Rectal smooth muscle tissue (tissue), 1 donor: Measurements from ENCODE around the gene TAS2R14.

Experiments used
- H3K27ac ChIP-seq: one replicate; pipeline ENCODE4 v1.7.0; 2013; ENCODE audit warnings: low read depth, low read length, inconsistent platforms
- H3K27me3 ChIP-seq: one replicate; pipeline ENCODE4 v1.7.0; 2013; ENCODE audit warnings: low read length; ENCODE audit not compliant: control insufficient read depth, insufficient read depth
- H3K36me3 ChIP-seq: one replicate; pipeline ENCODE4 v1.7.0; 2013; ENCODE audit warnings: low read length; ENCODE audit not compliant: control insufficient read depth, insufficient read depth
- H3K4me1 ChIP-seq: one replicate; pipeline ENCODE4 v1.7.0; 2013; ENCODE audit warnings: low read length; ENCODE audit not compliant: control insufficient read depth, insufficient read depth
- H3K4me3 ChIP-seq: one replicate; pipeline ENCODE4 v1.7.0; 2013; ENCODE audit warnings: low read length
- H3K9ac ChIP-seq: one replicate; pipeline ENCODE4 v1.7.0; 2013; ENCODE audit warnings: low read length

Gene TAS2R14

DNA sequence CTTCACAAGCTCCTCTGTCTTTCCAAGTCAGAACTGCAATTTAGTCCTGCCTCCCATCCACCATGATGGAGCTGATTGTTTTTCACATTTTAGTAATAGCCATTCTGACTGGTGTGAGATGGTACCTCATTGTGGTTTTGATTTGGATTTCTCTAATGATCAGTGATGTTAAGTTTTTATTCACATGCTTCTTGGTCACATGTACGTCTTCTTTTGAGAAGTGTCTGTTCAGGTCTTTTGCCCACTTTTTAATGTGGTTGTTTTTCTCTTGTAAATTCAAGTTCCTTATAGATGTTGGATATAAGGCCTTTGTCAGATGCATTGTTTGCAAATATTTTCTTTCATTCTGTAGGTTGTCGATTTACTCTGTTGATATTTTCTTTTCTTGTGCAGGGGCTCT lies 4.1 kb upstream of the TAS2R14 start:
- H3K4me3 ChIP-seq: no peak overlapping the region
- H3K27me3 ChIP-seq: no peaks in the 10 kb centered on the region
- H3K27ac ChIP-seq: no peak overlapping the region
- H3K9ac ChIP-seq: no peak overlapping the region
- no peaks in the 10 kb centered on the region for H3K36me3 ChIP-seq
- H3K4me1 ChIP-seq: no peaks in the 10 kb centered on the region

GRCh38 chr12:10941916-10942607 lies 3.0 kb upstream of the TAS2R14 start:
- no peak overlapping the region for H3K9ac ChIP-seq
- H3K4me1 ChIP-seq: no peaks in the 10 kb centered on the region
- no peaks in the 10 kb centered on the region for H3K27me3 ChIP-seq
- no peak overlapping the region for H3K27ac ChIP-seq
- no peak overlapping the region for H3K4me3 ChIP-seq
- no peaks in the 10 kb centered on the region for H3K36me3 ChIP-seq

- Histone ChIP-seq H3K4me1 (no peaks in the 10 kb centered on the region), H3K4me3 (no peak overlapping the region), H3K27ac (no peak overlapping the region), H3K9ac (no peak overlapping the region), H3K36me3 (no peaks in the 10 kb centered on the region), H3K27me3 (no peaks in the 10 kb centered on the region)
Measured at GRCh38 chr12:10941369-10941768, 2.3 kb upstream of the TAS2R14 start.

DNA sequence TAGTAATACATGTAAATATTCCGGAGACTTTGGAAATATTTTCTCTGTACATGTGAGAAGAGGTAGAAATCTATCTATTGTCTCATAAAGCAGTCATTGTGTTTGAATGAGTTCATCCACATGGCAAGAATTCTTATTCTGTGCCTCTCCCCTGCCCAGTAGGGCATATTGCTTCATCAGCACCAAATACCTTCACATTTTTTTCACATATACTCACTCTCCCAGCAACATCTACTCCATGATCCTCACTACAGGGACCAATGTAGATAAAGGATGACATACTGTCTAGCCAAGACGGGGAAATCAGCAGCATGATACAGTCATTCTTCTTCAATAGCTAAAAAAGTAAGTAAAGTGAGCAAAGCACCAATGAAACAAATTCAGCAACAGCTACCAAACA lies 1.3 kb upstream of the TAS2R14 start:
- Histone ChIP-seq H3K27me3 (no peaks in the 10 kb centered on the region), H3K4me1 (no peaks in the 10 kb centered on the region), H3K9ac (no peak overlapping the region), H3K36me3 (no peaks in the 10 kb centered on the region), H3K4me3 (no peak overlapping the region), H3K27ac (no peak overlapping the region)

DNA sequence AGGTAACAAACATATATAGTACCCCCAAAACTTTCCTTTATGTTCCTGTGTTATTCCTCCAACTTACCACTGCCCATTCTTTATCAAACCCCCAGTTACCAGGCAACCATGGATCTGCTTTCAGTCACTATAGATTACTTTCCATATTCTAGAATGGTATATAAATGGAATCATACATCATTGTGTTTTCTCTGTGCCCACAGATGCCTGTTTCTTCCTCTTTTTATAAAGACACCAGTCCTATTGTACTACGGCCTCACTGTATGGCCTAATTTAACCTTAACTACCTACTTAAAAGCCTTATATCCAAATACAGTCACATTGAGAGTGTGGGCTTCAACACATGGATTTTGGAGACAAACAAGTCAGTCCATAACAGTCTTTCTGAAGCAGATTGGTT lies 2.6 kb downstream of the TAS2R14 start:
- no peak overlapping the region for H3K4me3 ChIP-seq
- no peak overlapping the region for H3K27ac ChIP-seq
- H3K4me1 ChIP-seq: no peaks in the 10 kb centered on the region

DNA sequence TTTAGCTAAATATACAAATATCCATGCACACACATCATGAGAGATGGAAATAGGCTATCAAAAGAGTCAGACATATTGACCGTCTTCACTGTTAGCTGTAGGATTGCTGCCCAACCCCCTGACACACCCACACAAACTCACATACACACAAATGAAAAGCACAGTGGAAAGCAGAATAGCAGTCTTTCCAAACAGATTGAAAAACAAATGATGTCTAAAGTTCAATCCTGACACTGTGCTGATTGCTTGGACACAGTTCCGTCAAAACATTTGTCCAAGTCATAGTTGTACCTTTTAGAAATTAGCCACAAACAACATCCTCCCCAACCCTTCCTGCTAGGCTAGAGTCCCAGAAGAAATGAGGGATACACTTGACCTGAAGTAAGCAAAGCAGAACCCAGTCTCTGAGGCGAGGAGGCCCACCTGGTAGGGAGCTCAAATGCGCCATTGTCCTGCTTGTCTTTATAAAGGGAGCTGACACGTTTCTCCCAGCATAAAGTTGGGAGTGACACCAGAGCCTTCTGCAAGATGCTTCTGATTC lies 10.2 kb downstream of the TAS2R14 start, which contains the start of gene PRH2:
PRH2 (plus strand) TSS at position 491 of the 541 bp plus-strand sequence; CDS start at position 529, 38 bp downstream.
- Histone ChIP-seq H3K4me3 (no peak within 1 kb of the TSS), H3K36me3 (no peaks in the 10 kb centered on the region), H3K4me1 (no peaks in the 10 kb centered on the region), H3K9ac (no peak within 1 kb of the TSS), H3K27me3 (no peaks in the 10 kb centered on the region), H3K27ac (no peak within 1 kb of the TSS)

More for the DNA sequence above, 2.6 kb downstream of the TAS2R14 start:
- no peaks in the 10 kb centered on the region for H3K27me3 ChIP-seq
- H3K9ac ChIP-seq: no peak overlapping the region
- H3K36me3 ChIP-seq: no peaks in the 10 kb centered on the region

DNA sequence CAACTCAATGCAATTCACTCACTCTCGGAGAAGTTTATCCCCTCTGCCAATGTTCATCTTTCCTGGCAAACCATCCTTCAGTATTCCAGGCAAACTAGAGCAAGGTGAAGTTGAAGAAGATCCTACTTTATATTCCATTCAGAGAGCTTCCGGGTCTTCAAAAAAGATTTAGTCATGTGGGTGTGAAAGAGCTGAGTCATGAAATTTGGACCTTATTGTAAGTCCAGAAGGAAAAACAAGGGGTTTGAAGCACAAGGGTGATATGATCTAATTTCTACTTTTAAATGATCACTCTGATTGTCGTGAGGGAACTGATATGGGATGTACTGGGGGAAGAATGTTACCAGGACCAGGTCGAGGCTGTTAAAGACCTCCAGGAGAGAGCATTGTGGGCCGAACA lies 12.8 kb downstream of the TAS2R14 start:
- Histone ChIP-seq H3K27ac (no peak overlapping the region), H3K9ac (no peak overlapping the region), H3K36me3 (no peaks in the 10 kb centered on the region), H3K4me1 (no peaks in the 10 kb centered on the region), H3K4me3 (no peak overlapping the region), H3K27me3 (no peaks in the 10 kb centered on the region)

- H3K4me1 ChIP-seq: no peaks in the 10 kb centered on the region
- H3K4me3 ChIP-seq: no peak overlapping the region
- H3K9ac ChIP-seq: no peak overlapping the region
- H3K27me3 ChIP-seq: no peaks in the 10 kb centered on the region
- no peaks in the 10 kb centered on the region for H3K36me3 ChIP-seq
- no peak overlapping the region for H3K27ac ChIP-seq
Measured at GRCh38 chr12:10919809-10920208, 19.3 kb downstream of the TAS2R14 start.

DNA sequence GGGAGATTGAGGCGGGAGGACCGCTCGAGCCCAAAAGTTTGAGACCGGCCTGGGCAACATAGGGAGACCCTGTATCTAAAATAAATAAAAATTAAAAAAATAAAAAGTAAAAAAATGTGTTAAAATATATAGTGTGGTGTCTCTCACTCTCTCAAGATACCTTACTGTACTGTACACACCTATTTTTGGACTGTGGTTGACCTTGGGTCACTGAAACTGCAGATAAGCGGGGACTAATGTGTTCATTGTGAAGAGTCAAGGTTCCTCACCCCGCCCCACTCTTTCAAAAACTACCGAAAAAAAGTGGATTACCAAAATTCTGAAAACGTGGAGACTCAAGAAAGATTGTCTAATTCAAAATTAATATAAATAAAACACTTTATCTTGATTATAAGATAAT lies 28.7 kb downstream of the TAS2R14 start:
- H3K4me3 ChIP-seq: no peak overlapping the region
- H3K36me3 ChIP-seq: no peaks in the 10 kb centered on the region
- H3K4me1 ChIP-seq: no peaks in the 10 kb centered on the region
- no peaks in the 10 kb centered on the region for H3K27me3 ChIP-seq
- no peak overlapping the region for H3K27ac ChIP-seq
- H3K9ac ChIP-seq: no peak overlapping the region

- Histone ChIP-seq H3K4me3 (no peak within 1 kb of the TSS), H3K27ac (no peak within 1 kb of the TSS), H3K36me3 (no peaks in the 10 kb centered on the region), H3K4me1 (no peaks in the 10 kb centered on the region), H3K9ac (no peak within 1 kb of the TSS), H3K27me3 (no peaks in the 10 kb centered on the region)
Measured at GRCh38 chr12:10909462-10909861, 29.6 kb downstream of the TAS2R14 start, which contains the start of gene TAS2R13. TSS of gene TAS2R13 (minus strand) at chr12:10909562. CDS start at chr12:10909298, 264 bp downstream.

GRCh38 chr12:10904686-10905085 lies 34.4 kb downstream of the TAS2R14 start:
- no peak overlapping the region for H3K4me3 ChIP-seq

DNA sequence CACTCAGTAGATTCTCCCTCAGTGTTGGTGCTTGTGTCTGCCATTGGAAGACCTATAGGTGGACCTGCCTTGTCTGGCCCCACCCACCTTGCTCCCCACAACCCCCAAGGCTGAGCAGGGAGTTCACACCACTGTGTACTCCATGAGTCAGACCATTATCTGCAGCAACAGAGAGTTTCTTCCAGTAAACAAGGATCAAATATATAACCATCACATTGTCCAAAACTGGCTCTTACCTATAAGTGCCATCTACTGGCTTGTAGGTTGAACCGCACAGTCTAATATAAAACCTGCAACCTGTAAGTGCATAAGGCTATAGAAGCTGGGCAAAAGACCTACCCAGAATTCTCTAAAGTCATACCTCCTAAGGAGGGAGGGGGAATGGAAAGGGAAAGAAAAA lies 37.6 kb downstream of the TAS2R14 start:
- no peaks in the 10 kb centered on the region for H3K36me3 ChIP-seq
- H3K9ac ChIP-seq: no peak overlapping the region
- H3K4me1 ChIP-seq: no peaks in the 10 kb centered on the region
- H3K27ac ChIP-seq: no peak overlapping the region
- no peak overlapping the region for H3K4me3 ChIP-seq
- no peaks in the 10 kb centered on the region for H3K27me3 ChIP-seq

More at GRCh38 chr12:10904686-10905085, 34.4 kb downstream of the TAS2R14 start:
- Histone ChIP-seq H3K27me3 (no peaks in the 10 kb centered on the region), H3K9ac (no peak overlapping the region), H3K4me1 (no peaks in the 10 kb centered on the region), H3K27ac (no peak overlapping the region), H3K36me3 (no peaks in the 10 kb centered on the region)

DNA sequence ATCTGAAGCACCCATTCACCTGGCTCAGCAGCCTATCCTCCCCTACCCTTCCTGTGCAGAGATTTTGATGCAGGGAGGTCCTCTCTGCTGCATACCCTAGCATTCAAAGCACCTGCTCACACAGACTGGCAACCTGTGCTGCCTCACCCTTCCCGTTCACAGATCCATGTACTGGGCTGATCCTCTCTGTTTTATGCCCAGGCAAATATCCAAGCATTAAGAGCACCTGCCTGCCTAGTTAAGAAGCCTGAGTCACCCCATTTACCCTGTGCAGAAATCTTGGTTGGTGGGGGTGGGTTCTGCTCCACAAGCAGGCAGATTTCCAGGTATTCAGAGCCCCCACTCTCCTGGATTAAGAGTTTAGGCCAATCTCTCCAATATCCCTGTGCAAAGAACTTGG lies 38.1 kb downstream of the TAS2R14 start:
- H3K4me1 ChIP-seq: no peaks in the 10 kb centered on the region
- H3K27me3 ChIP-seq: no peaks in the 10 kb centered on the region
- H3K4me3 ChIP-seq: no peak overlapping the region
- no peak overlapping the region for H3K9ac ChIP-seq
- H3K27ac ChIP-seq: no peak overlapping the region
- no peaks in the 10 kb centered on the region for H3K36me3 ChIP-seq
